Amniotic stem cell (primary cell): ENCODE data around the gene ZFR2.

Experiments
- DNase-seq: peaks from one replicate; lab custom pipeline; 2025; lab: John Stamatoyannopoulos, UW

Gene ZFR2

DNA sequence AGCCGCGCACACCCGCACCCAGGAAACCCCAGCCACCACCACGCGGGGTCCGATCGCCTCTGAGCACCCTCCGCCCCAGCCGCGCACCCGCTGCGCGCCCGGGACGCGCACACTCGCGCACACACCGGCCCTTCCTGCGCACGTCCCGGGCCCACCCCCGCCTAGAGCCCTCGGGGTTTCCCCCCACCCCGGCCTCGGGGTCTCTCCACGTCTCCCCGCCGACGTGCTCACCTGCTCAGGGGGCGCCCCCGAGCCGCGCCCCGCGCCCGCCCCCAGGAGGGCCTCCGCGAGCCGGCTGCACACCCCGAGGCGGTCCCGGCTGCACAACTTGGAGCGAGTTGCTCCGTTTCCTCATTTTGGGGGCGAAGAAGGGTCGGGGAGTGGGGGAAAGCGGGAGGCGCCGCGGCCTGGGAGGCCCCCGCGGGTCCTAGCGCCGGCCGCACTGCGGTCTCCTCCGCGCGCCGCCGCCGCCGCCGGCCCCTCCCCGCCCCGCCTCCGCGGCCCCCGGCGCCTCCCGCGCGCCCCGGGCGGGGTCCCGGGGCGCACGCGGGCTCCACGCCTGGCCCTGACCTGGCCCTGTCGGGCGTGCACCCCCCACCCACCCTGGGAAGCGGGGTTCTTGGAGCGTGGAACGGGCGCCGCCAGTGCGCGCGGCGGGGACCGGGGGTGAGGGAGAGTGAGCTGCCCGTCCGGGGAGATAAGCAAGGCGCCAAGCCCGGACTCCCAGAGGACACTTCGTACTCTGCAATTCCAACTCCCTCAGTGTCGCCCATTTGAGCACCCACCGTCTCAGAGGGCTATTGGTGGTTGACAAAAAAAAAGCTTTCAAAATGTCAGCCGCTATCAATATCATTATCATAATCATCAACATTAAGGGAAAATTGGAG, 82.7 kb downstream of the ZFR2 start, which contains the start of gene MATK:
Gene MATK, minus strand, starts transcription at position 444 of the 887 bp plus-strand sequence. CDS start 1,246 bp downstream, outside the sequence.
- no peak for DNase-seq

DNA sequence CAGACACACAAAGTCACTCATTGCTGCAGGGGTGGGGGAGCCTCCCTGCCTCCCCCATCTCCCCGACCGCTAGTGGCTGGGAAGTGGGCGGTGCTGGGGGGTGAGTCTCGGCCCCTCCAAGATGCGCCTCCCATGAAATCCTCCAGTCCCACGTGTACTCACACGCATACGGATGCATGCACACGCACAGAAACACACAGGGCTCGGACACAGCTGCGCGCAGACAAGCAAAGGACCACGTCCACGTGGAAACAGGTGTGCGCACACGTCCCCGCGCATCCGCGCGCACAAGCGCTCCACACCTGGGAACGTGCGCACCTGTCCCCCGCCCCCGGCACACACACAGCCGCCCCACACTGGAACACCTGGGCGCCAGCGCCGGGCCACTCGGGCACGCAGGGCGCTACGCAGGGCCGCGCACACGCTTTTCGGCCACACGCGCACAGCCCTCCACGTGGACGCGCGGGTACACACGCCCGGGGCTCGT, 83.3 kb downstream of the ZFR2 start:
- DNase-seq: no peak

DNA sequence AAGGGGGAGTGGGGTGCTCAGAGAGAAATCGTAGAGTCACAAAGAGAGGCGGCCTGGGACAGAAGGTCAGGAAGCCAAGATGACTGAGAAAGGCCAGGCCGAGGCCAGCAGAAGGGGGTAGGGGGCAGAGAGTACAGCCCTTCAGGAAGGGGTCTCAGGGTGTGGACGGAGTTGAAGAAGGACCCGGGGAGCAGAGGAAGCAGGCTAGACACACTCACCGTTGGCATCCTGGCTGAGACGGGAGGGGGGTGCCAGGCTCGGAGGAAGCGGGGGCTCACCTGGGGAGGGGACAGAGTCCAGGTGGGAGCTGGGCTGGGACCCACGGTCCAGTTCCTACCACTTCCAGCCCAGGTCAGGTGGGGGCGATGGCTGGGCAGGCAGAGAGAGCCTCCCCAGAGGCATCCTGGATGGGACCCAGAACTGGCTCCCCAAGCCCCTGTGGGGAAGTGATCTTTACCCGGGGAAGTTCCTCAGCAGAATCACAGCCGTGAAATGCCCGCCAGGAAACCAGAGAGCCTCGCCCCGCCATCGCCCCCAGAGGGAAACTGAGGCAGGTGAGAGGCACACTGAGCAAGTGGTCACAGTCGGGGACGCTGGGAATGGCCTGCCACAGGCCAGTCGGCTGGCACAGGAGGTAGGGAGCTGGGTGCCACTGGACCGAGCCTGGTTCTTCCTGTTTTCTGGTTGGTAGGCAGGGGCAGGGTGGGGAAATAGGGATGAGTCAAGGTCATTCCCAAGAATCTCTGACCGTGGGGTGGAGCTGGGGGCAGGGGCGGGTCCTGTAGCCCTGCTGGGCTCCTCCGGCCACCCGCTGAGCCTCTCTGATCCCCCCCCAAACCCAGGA, 84.0 kb downstream of the ZFR2 start:
- no peak for DNase-seq

DNA sequence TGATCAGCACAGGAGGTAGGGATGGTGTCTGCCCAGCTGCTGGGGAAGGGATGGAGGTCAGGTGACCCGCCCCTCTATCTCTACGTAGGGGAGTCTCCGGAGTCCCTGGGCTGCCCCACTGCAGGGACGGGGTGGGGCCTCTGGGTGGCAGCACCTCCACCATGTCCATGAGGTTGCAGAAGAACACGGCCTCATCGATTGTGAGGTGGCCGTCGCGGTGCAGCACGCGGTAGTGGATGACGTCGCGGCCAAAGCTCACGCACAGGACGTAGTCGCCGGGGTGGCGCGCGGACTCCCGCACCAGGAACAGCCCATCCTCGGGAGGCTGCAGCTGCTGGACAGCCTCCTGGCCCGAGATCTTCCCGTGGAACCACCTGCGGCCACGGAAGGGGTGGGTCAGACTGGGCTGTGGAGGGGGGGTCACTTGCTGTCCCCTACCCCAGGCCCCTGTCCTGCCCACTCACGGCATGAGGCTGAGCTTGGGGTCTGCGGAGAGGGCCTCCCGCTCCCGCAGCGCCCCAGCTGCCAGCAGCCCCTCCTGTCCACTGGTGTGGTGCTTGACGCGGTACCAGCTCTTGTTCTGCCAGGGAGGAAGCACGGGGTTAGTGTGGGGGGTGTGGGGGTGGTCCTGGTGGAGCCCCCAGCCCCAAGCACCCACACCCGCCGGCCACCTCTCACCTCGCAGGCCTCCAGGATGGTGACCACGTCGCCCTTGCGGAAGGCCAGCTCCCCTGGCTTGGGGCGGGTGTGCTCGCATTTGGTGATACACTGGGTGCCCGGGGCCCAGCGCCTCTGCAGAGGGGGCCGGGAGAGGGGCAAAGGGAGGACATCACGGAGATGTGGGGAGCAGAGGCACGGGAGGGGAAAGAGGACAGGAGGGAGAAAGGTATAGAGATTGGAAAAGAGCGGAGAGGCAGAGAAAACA, 84.9 kb downstream of the ZFR2 start:
- DNase-seq: no peak

DNA sequence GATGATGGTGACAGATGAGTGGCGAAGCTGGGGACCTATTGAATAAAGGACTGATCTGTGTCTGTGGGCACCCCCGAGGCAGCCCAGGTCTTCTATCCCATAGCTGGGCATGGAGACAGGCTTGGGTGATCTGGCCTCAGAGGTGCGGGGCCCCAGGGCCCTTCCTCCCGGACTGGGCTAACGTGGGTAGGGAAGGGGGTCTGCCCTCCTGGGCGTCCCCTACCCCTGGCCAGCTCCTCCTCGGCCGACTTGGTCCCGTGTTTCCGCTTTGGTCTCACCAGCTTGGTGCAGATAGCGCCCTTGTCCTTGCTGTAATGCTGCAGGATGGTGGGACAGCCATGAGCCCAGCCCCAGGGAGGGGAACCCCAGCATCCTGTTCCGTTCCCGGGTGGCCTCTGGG, 85.9 kb downstream of the ZFR2 start:
- DNase-seq: no peak

DNA sequence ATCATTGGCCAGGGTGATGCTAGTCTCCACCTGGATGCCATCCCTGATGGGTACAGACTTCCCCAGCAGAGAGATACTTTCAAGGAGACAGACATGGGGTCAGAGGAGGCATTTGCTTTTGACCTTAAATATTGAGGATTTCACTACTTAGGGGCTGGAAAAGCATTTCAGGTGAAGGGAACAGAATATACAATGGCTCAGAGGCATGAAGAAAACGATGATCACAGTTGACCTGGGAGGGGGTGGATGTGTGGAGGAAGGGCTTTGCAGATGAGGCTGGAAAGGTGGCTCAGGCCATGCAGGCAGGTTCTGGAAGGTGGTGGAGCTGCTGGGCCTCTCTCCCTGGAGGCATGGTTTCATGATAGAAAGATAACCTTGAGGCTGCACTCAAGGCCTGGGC, 86.5 kb downstream of the ZFR2 start:
- DNase-seq: no peak

DNA sequence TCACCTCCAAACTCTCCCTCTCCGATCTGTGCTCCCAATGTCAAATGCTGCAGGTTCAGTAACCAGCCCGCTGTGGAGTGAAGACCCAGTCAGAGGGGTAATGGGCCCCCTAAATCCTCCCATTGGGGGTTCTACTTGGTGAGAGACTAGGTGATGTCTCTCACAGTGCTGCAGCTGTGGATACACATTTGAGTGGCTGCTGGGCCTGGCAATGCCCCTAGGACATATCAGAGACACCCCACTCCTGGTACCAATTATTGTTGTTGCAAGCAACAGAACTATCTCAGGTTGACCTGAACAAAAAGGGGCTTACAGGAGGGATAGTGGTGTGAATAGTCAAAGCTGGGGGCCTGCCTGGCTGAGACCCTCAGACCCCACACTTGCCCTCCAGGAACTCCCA, 87.2 kb downstream of the ZFR2 start:
- DNase-seq: no peak

DNA sequence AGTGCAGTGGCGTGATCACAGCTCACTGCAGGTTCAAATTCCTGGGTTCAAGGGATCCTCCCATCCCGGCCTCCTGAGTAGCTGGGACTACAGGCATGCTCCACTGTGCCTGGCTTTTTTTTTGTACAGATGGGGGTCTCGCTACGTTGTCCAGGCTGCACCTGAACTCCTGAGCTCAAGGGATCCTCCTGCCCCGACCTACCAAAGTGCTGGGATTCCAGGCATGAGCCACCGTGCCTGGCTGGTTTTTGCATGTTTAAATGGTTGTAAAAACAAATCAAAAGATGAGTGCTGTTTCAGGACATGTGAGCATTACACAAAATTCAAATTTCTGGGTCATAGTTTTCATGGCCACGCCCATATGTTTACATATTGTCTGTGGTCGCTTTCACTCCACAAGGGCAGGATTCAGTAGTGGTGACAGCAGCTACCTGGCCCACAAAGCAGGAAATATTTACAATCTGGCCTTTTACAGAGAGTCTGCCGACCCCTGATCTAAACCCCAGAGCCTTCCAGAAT, 88.0 kb downstream of the ZFR2 start:
- DNase-seq: no peak

DNA sequence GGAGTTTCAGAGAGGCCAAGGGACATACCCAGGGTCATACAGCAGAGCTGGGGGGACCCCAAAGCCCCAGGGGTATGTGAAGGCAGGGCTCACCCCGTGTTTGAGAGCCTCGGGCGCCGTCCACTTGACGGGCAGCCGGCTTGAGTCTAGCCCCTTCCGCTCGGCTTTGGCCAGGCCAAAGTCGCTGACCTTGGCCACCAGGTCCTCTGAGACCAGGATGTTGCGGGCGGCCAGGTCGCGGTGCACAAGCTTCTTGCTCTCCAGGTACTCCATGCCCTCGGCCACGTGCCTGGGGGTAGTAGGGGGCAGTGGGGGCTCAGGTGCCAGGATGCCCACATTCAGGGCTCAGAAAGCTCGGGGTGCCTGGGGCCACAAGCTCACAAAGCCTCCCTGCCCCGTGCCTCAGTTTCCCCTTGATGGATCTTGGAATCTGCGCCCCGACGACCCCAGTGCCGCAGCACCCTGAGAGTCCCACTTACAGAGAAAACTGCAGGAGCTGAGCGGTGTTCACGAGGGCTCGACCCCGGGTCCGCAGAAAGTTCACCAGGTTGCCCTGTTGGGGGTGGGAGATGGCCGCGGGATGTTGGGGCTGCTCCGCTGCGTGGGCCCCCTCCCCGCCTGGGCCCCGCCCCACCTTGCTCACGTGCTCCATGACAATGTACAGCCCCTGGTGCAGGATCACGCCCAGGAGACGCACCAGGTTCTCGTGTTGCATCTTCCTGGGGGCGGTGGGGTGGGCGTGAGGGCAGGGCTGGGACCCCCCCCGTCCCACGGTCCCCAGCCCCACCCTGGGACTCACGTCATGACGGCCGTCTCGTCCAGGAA, 89.7 kb downstream of the ZFR2 start:
- no peak for DNase-seq

DNA sequence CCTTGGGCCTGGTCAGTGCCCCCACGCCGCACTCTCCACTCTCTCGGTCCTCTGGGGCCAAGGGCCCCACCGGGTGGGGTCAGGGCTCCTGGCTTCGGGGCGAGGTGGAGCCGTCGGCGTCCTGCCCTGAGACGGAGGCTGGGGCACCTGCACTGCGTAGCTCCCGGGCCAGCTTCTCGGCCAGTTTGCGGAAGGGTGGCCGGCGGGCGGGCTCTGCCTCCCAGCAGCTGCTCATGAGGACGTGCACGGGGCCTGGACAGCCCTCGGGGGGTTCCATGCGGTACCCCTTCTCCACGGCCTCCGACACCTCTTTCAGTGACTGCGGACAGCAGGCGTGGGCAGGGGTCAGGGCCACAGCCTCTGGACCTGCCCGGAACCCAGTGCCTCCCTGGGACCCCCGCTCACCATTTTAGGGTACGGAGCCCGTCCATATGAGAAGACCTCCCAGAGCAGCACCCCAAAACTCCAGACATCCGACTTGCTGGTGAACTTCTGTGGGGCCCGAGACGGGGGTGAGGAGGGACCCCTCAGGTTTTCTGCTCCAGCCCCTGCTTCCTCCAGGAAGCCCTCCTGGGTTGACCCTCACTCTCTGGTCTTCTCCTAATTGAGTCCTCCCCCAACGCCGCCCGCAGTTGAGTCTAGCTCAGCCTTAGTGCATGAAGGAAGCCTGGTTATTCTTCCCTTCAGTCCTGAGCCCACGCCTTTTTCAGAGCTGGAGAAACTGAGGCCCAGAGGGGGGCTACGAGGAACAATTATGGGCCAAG, 90.6 kb downstream of the ZFR2 start:
- no peak for DNase-seq

DNA sequence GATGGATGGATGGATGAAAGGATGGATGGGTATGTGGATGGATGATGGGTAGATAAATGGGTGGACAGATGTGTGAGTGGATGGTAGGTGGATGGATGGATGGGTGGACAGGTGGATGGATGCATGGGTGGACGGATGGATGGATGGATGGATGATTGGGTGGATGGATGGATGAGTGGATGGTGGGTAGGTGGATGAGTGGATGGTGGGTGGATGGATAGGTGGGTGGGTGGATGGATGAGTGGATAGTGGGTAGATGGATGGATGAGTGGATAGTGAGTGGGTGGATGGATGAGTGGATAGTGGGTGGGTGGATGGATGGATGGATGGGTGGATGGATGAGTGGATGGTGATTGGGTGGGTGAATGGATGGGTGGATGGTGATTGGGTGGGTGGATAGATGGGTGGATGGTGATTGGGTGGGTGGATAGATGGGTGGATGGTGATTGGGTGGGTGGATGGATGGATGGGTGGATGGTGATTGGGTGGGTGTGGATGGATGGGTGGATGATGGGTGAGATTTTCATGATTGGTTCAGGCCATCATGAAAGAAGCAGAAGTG, 92.3 kb downstream of the ZFR2 start:
- no peak for DNase-seq

DNA sequence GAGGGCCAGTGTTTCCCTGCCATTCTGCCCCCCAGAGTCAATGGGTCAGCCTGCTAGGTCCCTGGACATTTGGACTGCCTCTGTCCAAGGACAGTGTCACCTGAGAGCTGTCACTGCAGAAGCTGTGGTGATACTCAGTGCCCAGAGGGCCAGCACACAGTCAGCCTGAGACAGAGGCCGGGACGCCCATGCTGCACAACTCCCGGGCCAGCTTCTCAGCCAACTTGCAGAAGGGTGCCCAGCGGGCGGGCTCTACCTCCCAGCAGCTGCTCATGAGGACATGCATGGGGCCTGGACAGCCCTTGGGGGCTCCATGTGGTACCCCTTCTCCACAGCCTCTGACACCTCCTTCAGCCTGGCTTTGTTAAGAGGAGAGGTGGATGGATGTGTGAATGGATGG, 93.0 kb downstream of the ZFR2 start:
- no peak for DNase-seq

DNA sequence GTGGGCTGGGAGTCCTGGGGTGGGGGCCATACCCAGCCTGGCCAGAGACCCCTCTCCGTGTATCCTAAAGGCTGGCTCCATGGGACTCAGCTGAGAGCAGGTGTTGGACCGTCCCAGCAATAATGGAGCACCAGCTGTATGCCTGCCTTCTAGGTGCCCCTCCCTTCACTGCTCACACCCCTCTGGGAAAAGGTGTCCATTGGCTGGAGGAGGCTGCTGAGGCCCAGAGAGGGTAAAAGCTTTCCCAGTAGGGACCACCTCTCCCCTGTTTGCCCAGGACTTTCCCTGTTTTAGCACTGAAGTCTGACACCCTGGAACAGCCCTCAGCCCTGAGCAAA, 93.5 kb downstream of the ZFR2 start:
- no peak for DNase-seq

DNA sequence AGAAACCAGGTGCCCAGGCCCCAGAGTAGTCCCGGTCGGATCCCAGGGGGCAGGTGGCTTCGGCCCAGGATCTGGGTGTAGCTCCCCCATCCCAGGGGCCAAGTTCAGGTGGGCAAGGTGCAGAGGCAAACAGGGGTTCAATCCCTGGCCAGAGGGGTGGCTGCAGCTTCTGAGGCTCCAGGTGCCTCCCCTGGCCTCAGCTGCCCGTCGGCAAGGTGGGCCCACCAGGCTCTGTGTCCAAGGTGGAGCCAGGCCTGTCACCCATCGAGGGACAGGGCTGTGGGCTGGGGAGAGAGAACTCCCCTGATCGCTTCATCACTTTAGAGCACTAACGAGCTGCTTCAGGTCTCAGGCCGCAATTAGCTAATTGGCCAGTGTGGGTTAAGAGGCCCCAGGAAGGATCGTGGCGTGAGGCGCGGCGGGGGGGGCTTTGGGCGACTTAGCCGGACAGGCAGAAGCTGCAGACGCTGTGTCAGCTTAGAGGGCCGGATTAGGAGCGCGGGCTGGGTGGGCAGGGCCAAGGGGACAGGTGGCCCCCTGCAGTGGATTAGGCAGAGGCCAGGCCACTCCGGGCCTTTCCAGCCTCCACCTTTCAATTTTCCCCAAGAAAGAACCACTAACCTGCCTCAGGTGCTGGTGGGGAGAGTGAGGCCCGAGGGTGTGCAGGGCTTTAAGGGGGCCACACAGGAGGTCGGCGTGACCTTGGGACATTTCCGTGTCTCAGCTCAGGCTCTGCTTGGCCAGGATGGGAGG, 94.0 kb downstream of the ZFR2 start:
- no peak for DNase-seq

DNA sequence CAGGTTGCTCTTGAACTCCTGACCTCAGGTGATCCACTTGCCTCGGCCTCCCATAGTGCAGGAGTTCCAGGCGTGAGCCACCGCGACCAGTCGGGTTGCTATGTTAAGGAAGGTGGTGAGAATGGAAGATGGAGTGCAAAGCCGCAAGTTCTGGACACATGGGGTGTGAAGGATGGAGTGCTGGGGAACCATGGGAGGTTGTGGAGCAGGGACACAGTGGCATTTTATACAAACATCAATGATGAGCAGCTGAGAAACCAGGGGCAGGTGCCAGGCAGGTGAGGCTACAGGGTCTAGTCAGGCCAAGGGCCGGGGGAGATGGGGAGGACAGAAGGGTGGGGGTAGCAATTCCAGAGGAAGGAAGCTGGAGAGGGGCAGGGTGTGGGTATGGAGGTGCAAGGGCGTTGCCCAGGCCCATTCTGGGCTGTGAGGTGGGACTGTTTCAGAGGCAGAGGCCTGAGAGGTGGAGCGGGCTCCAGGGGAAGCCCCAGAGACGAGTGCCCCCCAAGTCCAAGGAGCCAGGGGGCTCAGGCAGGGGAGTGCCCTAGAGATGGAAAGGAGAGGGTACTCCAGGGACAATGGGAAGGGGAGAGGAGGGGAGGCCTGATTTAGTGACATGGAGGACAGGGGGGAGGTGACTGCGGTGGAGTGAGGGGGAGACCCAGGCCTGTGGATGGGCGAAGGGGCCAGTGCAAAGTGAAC, 94.9 kb downstream of the ZFR2 start:
- no peak for DNase-seq

DNA sequence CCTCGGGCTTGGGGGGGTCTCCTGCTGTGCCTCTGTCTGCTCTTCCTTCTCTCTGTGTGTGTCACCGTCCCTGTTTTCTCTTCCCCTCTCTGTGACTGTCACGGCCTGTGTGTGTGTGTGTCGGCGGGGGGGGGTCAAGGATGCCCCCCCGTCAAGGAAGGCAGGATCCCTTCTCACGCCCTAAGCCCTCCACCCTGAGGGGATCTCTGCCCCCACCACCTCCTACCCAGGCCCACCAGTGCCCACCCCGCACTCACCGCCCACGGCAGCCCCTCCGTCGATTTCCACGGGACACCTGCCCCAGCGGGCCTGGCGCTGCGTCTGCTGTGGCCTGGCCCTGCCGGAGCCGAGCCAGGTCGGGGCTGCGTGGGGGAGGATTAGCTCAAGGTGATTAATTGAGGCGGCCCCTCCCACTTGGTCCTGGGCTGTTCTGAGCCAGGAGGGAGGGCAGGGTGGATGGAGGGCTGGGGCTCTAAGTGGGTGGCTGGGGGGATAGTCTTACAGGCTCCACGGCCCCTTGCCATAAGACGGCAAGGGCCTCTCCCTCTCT, 96.9 kb downstream of the ZFR2 start, which contains the start of gene RAX2:
Gene RAX2, minus strand, starts transcription at position 323 of the 550 bp plus-strand sequence. CDS start 486 bp downstream, outside the sequence.
- DNase-seq: no peak

DNA sequence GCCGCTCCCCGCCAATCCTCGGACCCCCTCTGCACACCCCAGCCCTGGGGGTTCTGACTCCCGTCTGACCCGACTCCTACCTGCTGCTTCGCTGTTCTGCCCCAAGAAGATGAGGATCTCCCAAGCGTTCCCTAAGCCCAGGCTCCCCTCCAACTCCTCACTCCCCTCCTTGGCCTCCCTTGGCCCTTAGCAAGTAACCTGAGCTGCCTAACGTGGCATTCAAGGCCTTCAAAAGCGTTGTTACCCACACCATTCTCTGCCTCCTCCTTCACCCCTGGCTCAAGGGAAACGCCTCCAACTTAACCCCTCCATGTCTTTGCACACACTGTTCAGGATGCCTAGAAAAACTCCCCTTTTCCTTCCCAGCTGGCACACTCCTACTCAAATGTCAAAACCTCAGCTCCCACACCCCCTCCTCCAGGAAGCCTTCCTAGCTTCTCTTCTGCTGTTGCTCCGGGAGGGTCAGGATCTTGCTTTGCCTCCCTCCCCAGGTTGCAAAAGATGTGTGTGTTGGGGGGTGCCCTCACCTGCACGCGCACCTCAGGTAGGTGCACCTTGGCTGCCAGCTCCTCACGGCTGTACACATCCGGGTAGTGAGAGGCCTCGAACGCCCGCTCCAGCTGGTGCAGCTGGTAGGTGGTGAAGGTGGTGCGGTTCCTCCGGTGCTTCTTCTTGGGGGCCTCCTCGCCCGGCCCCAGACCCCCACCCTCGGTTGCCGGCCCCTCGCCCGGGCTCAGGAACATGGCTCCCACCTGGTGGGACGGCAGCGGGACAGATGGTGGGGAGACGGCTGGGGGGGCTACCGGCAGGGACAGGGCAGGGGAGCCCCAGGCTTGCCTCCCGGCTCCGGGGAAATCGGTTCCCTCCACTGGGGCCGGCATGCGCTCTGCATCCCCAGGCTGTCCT, 97.6 kb downstream of the ZFR2 start:
- no peak for DNase-seq
